ENCODE results near the gene CHD2.
"Not testable (repeated sequence)": the region's sequence is repeated elsewhere in the genome, so short reads cannot be mapped to it uniquely, and the experiment has no call there.

Gene CHD2

DNA sequence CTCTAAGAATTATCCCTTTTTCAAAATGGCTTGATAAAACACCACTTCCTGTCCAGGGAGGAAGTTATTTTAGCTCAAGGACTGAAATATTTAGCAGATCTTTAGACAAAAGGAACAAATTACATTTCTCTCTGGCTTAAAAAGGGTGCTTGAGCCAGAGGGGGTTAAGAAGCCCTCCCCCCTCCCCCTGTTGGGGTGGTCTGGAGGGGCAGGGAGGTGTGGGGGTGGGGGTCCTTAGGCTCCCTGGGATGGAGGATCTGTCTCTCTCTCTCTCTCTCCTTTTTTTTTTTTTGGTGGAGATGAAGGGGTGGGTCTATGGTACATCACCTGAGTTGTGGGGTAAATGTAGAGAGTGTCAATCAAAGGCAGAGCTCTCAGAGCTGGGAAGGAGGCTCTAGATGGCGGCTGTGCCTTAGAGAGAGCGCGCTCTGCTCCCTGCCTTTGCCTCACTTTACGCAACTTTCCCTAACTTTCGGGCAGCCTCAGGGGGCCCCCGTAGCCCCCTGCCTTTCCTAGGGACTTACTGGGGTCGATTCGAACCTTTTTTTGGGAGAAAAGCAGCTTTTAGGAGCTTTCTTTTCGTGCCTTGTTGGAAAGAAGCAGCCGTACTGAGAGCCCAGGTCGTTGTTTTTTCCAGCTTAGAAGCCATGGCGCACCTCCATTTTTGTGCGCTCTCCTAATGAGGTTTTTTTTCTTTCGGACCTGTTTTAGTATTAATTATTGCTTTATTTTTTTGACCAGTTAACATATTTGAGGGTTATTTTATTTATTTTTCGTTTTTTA lies at the start of gene CHD2:
CHD2 (plus strand) TSS at position 377 of the 783 bp plus-strand sequence. CDS start 914 bp downstream, outside the sequence.
- DNase-seq = peak; percentile 78

DNA sequence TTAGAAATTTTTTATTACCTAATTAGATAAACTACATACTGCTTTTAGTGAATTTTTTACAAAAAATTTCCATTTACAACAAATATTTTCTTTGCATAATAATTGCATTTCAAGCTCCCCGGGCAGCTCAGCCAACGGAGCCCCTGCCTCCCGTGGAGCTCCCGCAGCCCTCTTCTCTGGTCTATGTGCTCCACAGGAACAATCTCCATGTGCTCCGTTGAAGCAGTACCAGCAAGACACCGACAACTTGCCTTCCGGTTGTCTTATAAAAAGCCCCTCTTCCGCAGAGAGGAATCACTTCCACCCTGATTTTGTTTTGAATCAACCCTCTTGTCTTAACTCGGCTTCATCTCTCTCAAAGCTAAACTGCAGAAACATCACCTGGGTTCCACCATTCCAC lies 46.9 kb upstream of the CHD2 start:
- DNase-seq = no peak

DNA sequence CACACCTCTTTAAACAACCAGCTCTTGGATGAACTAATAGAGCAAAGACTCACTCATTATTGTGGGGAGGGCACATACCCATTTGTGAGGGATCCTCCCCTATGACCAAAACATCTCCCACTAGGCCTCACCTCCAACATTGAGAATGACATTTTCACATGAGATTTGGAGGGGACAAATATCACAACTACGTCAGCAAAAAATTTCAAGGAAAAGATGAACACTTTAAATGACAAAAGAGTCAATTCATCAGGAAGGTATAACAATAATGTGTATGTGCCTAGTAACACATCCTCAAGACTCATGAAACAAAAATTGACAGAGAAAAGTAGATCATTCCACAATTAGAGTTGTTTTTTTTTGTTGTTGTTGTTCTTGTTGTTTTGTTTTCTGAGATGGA lies 38.4 kb upstream of the CHD2 start:
- DNase-seq = no peak

DNA sequence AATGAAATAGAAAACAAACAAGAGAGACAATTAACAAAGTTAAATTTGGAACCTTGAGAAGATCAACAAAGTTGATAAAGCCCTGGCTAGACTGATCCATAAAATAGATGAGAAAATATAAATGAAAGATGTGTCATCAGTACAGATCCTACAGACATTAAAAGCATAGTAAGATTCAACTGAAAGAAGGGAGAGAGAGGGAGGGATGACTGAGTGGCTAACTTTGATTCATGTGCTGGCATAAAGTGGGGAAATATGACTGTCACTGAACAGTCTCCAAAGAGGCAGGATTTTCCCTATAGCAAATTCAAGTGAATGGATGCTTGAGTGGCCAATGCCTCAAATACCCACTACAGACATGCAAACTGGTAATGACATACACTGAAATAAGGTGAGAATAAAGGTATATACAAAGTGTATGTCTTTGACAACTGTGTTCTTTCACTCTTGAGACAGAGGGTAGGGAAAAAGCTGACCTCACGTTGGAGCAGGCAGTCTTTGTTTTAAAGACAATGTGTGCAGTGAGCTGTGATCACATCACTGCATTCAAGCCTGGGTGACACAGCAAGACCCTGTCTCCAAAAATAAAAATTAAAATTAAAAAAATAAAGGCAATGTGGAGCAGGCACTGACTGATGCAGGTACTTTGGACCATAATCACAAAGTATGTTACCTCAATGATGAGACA lies 35.9 kb upstream of the CHD2 start:
- no peak for DNase-seq

DNA sequence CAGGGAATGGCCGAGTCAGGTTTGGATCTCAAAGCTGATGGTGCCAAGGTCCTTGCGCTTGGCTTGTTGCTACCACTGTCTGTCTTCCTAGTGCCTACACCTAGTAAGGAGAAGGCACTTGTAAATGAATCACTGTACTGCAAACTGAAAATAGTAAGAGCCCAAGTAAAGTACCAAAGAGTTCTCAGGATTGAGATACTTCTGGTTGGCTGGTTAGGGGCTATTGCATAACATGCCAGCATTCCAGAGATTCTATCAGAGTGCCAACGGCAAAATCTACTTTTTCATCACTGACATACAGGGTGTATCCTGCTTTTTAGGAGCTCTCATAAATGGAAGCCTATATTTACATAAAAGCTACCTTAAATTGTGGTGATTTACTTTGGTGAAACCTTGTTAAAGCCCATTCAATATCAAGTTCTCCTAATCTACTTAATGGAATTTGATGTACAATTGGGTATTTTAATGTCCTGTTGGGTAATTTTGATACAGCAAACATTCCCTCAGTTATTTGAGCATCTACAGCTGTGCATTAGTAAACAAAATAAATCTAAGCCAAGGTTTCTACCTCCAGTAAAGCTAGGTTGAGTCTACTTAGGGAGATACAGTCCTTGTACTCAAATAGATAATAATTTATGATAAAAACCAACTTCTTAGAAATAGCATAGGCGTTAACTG lies 30.7 kb upstream of the CHD2 start:
- DNase-seq = no peak

DNA sequence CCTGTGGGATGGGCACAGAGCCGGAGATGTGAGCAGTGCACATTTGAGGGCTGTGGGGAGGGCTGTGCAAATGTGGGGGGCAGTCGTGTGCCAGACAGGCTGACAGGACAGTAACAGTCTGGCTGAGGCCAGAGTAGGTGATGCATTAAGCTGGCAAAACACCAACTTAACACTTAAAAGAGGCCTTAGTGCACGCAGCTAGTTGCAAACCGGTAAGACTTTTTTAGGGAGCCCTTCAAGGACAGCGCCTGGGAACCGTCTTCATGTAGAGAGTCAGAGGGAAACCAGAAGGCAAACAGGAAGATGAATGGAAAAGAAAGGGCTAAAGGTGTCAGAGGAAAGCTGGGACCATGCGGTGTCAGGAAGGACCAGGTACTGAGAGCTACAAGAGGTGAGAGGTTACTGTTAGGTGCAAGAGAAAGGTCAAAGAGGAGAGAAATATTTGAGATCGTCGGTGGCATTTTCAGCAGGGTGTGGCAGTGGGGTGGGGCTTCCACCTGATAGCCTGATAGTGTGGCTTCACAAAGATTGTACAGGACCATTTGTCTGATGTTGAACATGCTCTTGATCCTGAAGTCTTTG lies 30.0 kb upstream of the CHD2 start:
- DNase-seq = no peak

DNA sequence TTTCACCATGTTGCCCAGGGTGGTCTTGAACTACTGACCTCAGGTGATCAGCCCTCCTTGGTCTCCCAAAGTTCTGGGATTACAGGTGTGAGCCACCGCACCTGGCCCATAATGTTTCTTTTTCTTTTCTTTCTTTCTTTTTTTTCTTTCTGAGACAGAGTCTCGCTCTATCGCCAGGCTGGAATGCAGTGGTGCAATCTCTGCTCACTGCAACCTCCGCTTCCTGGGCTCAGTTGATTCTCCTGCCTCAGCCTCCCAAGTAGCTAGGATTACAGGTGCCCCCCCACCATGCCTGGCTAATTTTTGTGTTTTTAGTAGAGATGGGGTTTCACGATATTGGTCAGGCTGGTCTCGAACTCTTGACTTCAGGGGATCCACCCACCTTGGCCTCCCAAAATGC lies 27.2 kb upstream of the CHD2 start:
- not testable (repeated sequence) for DNase-seq

DNA sequence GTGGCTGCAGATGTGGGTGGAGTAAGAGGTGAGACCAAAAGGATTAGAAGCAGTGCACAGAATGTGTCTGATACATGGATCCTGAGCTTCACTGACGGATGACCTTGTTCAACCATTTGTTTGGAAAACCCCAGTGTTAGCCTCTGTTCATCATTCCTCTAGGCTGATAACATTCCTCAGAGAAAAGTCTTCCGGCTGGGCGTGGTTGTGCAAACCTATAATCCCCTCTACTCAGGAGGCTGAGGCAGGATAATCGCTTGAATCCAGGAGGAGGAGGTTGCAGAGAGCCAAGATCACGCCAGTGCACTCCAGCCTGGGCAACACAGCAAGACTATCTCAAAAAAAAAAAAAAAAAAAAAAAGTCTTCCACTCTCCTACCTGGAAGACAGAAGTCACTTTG lies 23.1 kb upstream of the CHD2 start:
- DNase-seq = no peak

DNA sequence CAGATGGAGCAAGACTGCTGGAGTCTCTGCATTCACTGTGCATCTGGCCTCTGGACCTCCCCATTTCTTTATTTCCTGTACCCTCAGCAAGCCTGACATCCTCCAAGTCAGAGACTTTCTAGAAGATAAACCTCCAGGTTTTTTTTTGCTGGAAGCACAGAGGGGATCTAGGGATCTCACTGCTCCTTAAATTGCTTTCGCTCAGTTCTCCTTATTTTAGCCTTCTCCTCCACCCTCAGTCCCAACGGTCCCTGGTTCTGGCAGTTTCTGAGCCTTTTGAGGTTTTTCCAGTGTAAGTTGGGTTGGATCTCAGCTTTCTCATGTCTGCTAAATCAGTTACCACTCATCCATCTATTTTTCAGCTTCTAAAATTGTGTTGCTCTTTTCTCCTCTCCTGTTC lies 22.7 kb upstream of the CHD2 start:
- DNase-seq = no peak

DNA sequence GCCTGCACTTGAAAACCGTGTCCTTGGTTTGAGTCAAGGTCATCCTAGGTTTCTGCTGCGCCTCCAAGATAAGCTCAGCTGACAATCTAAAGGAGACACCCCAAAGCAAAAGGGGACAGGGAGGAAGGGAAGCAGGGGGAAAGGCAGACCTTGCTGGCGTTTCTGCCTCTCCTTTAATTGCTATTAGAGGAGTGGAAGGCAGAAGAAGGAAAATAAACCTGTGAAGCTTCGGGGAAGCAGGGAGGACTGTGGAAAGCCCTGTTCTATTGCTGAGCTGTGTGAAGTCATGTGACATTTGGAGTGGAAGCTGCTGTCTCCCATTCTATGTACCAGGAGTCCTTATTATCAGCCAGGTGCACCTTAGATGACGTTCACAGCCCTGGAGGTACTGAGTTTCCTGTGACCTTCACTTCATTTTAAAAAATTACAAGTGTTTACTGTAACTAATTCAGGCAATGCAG lies 21.5 kb upstream of the CHD2 start:
- no peak for DNase-seq

DNA sequence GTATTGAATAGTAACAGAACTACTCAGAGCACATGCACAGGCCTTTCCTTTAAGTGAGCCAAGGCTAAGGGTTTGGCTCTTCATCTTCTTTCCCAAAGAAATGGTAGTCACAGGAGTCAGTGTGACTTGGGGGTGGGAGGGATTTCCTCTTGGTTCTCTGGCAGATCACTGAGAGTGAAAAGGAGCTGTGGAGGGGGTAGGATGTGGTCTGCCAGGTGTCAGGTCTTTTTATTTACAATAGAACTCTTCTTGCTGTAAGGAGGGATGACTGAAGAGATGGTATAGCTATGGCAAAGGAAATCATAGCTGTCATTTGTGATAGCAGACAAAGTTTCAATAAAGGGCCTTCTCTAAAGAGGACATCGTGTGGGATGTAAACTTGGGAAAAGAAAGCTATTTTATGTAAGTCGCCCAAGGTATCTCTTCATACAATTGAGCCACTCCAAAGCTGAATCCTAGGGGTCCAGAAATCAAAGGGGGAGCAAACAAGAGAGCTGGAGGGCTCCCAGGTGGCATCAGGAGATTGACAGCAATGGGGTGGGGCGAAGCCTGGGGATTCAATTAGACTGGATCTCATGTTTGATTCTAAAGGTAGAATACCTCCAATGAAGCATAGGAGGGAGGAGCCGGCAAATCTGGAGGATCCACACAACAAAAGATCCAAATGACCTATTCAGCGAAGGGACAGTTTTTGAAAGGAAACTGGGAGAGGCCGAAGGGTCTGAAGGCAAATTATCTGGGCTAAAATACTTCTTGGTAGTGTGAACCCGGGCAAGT lies 20.0 kb upstream of the CHD2 start:
- DNase-seq = no peak

DNA sequence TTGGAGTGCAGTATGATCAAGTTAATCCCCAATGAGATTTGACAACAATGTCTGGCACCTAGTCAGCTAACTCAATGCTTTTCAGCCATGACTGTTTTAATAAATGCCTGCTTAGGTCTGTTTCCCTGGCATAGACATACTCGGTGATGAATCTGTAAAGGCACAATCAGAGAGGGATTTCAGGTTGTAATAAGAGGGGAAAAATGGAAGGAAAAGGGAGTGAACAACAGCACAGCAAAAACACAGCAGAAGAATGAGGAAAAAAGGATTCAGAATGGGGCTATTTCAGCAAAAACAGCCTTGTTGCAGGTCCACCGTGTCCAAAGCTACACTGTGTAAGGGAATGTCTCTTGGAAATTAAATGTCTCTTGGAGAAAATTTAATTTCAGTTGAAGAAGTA lies 19.3 kb upstream of the CHD2 start:
- DNase-seq = no peak

DNA sequence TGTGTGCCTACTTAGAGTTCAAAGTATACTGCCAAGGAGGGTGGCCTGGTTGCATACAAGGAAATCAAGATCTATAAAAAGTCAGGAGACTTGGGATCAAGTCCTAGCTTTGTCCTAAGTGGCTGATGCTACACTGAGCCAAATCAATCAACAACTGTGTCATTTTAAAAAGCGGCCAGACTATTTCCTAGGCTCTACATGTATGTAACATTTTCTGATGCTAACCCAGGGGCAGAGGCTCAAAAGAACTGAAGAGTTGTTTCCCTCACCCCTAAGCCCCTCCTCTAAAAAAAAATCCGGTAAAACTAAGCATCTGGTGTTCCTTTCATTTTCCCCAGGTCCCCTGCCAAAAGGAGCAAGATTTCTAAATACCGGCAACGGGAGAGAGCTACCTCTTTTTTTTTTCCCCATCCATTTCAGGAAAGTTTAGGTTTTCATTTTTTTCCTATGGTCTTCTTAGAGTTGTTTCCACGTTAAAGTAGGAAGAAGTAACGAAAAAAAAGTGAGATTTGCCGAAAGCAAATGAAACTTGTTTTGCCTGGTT lies 18.8 kb upstream of the CHD2 start:
- DNase-seq = no peak

DNA sequence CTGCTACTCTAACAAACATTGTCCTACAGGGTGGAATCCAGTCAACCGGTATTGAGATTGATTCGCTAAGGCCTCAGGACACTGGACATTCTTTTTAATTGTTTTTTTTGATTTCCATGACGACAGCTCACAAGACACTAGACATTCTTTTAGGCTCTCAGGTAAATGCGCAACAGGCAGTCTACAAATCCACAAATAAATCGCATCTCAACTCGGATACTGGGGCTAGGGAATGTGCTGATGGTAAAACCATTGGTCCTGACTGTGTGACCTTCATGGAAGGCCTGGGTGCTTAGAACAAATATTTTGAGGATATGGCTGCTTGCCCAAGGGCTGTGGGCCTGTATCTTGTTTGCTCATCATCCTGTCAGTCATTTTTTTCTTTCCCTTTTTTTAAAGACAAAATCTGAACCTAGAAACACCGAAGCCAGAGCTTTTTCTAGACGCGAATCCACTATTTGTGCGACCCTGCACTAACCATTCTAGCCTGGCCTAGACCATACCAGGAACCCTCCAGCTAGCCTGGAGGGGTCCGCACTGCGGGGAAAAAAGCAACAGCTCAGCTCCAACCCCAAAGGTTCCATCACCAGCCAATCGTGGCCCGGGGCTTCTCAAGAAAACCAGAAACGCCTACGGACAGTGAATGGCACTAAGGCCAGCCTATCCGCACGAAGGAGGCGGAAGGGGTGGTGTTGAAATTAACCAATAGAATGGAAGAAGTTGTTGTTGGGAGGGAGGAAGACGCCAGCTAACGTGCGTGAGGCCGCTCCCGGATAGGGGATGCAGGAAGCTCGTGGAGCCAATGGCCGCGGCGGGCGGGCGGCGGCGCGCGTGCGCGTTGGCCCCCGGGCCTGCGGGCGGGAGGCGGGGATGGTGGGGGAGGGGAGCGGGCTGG lies 18.1 kb upstream of the CHD2 start:
- DNase-seq = peak; percentile 99

DNA sequence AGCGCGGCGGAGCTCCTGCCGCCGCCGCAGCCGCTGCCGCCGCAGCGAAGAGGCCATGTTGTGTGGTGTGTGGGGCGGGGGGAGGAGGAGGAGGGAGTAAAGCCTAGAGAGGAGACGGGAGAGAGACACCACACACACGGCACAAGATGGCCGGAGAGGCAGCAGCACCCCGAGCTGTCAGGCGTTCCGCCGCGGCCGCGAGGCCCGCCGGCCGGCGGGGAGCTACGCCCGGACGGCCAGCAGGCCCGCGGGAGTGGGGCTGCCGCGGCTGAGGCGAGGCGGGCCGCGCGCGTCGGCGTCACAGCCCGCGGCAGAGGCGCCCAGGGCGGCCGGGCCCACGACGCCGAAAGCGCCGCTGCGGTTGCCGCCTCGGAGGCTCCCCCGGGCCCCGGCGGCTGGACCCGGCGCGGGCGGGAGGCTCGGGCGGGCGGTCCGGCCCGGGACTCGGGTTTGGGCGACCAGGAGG lies 17.4 kb upstream of the CHD2 start:
- no peak for DNase-seq

DNA sequence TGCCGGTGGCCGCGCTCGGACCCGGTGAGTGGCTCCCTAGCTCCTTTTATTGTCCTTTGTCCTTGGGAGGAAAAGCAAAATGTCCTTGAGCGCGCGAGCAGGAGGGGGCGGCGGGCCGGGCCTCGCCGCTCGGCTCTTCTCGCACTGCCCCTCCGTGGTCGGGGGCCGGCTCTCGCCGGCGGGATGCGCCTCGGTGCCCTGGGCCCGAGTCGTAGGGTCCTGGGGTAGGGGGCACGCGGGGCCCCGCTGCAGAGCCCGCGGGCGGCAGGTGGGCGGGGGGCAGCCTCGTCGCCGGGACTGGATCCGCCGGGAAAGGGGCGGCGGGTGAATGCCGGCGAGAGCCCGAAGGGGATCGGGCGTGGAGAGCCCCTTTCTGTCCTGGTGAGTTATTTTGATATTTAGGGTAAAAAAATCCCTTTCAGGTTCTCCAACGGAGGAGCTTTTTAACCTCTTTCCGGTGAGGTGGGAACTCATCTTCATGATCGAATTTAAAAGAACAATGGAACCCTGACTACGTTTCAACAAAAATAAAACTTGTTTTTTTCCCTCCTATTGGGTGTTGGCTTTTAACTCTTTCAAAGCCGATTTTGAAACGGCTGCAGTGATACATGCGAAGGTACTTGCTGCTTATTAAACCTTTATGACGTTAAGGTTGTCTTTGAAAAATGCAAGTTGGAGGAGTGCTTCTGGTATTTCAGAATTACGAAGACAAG lies 16.8 kb upstream of the CHD2 start:
- peak; percentile 39 for DNase-seq

DNA sequence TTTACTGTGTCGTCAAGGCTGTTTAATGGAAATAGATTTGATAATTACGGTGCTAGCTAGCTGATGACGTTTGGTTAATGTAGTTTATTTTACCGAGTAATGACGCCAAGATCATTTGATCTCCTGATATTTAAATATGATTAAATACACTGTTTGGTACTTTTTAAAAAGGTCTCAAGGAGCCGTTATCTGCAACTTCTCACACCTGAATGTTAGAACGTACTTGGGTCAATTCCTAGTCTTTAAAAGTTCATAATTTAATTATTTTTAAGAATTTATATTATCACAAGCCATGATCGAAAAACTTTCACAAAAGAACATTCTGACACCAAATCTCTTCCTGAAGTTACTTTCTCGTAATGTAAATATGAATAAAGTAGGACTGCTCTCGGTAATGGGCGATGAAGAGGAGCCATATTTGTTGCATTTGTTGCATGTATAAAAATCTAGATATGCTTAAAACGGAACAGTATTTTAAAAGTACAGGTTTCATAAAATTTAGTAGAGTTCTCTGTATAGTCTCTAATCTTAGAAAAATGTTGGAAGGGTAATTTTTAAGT lies 16.2 kb upstream of the CHD2 start:
- DNase-seq = no peak

DNA sequence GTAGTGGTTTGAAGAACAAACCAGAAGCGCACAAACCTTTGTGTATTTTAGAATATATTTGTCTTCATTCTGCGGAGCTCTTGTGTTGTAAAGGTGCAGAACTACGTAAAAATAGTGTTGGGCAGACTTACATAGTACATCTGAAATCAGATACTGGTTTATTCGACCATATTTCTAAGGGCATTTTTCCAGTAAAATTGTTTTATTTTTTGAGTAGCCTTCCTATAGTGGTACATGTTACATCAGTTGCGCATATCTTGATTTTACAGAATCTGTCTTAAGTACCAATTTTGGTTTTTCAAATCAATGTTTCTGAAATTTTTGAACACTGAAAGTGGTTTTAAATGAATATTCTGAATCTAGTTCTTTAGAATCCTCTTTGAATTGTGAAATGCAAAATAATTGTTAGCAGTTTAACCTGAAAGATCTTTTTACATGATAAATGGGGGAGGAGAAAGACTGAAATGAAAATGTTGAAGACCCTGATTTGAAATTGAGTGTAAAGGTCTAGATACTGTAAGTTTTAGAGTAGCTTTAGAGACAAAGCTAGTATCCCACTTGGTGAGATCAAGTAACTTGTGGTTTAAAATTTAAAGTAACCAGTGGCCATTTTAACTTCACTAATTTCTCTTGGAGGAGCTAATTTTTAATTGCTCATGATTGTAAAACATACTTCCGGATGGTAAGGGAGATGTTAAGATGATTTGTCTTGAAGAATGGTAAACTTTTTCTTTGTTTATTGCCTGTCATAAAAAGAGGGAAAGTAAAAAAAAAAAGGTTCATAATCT lies 15.5 kb upstream of the CHD2 start:
- no peak for DNase-seq

All from CD4-positive, alpha-beta T cell treated with Interleukin-15 for 1 hour (primary cell).